Endometrial microvascular endothelial cells (primary cell): ENCODE data around the gene NMB. TPM values are rescaled to one million over a fixed set of nuclear protein-coding genes. Genes with fewer than 3 reads are reported as not detected.
"Not testable (repeated sequence)": the region's sequence is repeated elsewhere in the genome, so short reads cannot be mapped to it uniquely, and the experiment has no call there.

Experiments
- in situ Hi-C: cut with HindIII; loops from 2 replicates; pipeline ENCODE4 v1.10.0; 2017; ENCODE audit warnings: low sequenced_read_pairs, low pct_unique_long_range_greater_than_20kb; ENCODE audit errors: inconsistent ontology term
- total RNA-seq: library from RNA; depleted of rRNA; stranded (reverse); fragments of >200 nt; gene quantifications from one replicate; pipeline ENCODE4 v1.2.3, GENCODE V29; 2015; ENCODE audit errors: inconsistent ontology term

NMB gene
- total RNA-seq, 1 donor from 2014 or later = 5.6 TPM

- in situ Hi-C loops = no loop called here
Measured at GRCh38 chr15:84658788-84659411, 901 bp upstream of the NMB start.

GRCh38 chr15:84657748-84658079 is 285 bp downstream of the NMB start:
- in situ Hi-C loops = no loop called here

- in situ Hi-C loops = no loop called here
Measured at GRCh38 chr15:84656972-84657371, 1.0 kb downstream of the NMB start.

- in situ Hi-C loops = no loop called here
Measured at GRCh38 chr15:84654689-84655453, 3.1 kb downstream of the NMB start.

- in situ Hi-C loops = no loop called here
Measured at GRCh38 chr15:84653910-84654688, 3.9 kb downstream of the NMB start, which contains the start of gene WDR73. Gene WDR73, minus strand, starts transcription at chr15:84654283. Its CDS starts 9 bp downstream, at chr15:84654274.

- in situ Hi-C loops = no loop called here
Measured at GRCh38 chr15:84653584-84653909, 4.5 kb downstream of the NMB start.

- in situ Hi-C loops = no loop called here
Measured at GRCh38 chr15:84649706-84650105, 8.3 kb downstream of the NMB start.

GRCh38 chr15:84648539-84648938 is 9.5 kb downstream of the NMB start:
- in situ Hi-C loops = no loop called here

GRCh38 chr15:84647726-84648125 is 10.3 kb downstream of the NMB start:
- in situ Hi-C loops = no loop called here

- in situ Hi-C loops = no loop called here
Measured at GRCh38 chr15:84645997-84646396, 12.0 kb downstream of the NMB start.

- in situ Hi-C loops = no loop called here
Measured at GRCh38 chr15:84645496-84645895, 12.5 kb downstream of the NMB start.

GRCh38 chr15:84643838-84644237 is 14.2 kb downstream of the NMB start:
- in situ Hi-C loops = no loop called here

- in situ Hi-C loops = not testable (repeated sequence)
Measured at GRCh38 chr15:84642640-84643039, 15.4 kb downstream of the NMB start.

GRCh38 chr15:84641871-84642270 is 16.1 kb downstream of the NMB start:
- in situ Hi-C loops = not testable (repeated sequence)

GRCh38 chr15:84638103-84638502 is 19.9 kb downstream of the NMB start:
- in situ Hi-C loops = no loop called here

GRCh38 chr15:84634228-84634837 is 23.7 kb downstream of the NMB start:
- in situ Hi-C loops = no loop called here

GRCh38 chr15:84633311-84634227 is 24.4 kb downstream of the NMB start:
- in situ Hi-C loops = no loop called here

GRCh38 chr15:84631706-84632272 is 26.2 kb downstream of the NMB start:
- in situ Hi-C loops = no loop called here
